Measurements from ENCODE around the gene DIS3L. TPM values are rescaled to one million over a fixed set of nuclear protein-coding genes. Genes with fewer than 3 reads are reported as not detected.
"Not testable (repeated sequence)": the region's sequence is repeated elsewhere in the genome, so short reads cannot be mapped to it uniquely, and the experiment has no call there.

Gene DIS3L
- total RNA-seq, 1 donor, result 25.6 TPM

- TF ChIP-seq CTCF (IDR thresholded peaks at IDR 0.05; ENCODE audit: insufficient read depth, low read length), result no peak
- H3K4me3 ChIP-seq (ENCODE audit: low read depth, low read length), result peak overlapping the region; percentile 92
- no peak for DNase-seq (ENCODE audit: low read depth)
Measured at GRCh38 chr15:66356077-66356358, 62.6 kb downstream of the DIS3L start.

GRCh38 chr15:66356359-66357236 is 63.2 kb downstream of the DIS3L start, which contains the start of gene TIPIN:
TSS of gene TIPIN (minus strand) at chr15:66356685. CDS start at chr15:66352947, 3,738 bp downstream.
- H3K4me3 ChIP-seq (ENCODE audit: low read depth, low read length), result peak within 1 kb of the TSS; percentile 92
- peak; percentile 95 for DNase-seq (ENCODE audit: low read depth)
- TF ChIP-seq CTCF (IDR thresholded peaks at IDR 0.05; ENCODE audit: insufficient read depth, low read length), result no peak

- no peak for TF ChIP-seq CTCF (IDR thresholded peaks at IDR 0.05; ENCODE audit: insufficient read depth, low read length)
- no peak for DNase-seq (ENCODE audit: low read depth)
Measured at GRCh38 chr15:66359740-66360139, 66.4 kb downstream of the DIS3L start.

GRCh38 chr15:66361745-66362460 is 68.5 kb downstream of the DIS3L start:
- H3K4me3 ChIP-seq (ENCODE audit: low read depth, low read length); DNase-seq (ENCODE audit: low read depth): not testable (repeated sequence)

More at GRCh38 chr15:66359740-66360139, 66.4 kb downstream of the DIS3L start:
- no peak overlapping the region for H3K4me3 ChIP-seq (ENCODE audit: low read depth, low read length)

GRCh38 chr15:66362776-66363175 is 69.4 kb downstream of the DIS3L start:
- no peak for TF ChIP-seq CTCF (IDR thresholded peaks at IDR 0.05; ENCODE audit: insufficient read depth, low read length)
- DNase-seq (ENCODE audit: low read depth), result no peak
- no peak overlapping the region for H3K4me3 ChIP-seq (ENCODE audit: low read depth, low read length)

GRCh38 chr15:66364944-66365528 is 71.7 kb downstream of the DIS3L start:
- no peak for DNase-seq (ENCODE audit: low read depth)
- no peak for TF ChIP-seq CTCF (IDR thresholded peaks at IDR 0.05; ENCODE audit: insufficient read depth, low read length)
- no peak overlapping the region for H3K4me3 ChIP-seq (ENCODE audit: low read depth, low read length)
